Measurements from ENCODE around the gene ZNHIT1. TPM values are rescaled to one million over a fixed set of nuclear protein-coding genes. Genes with fewer than 3 reads are reported as not detected.

Gene ZNHIT1
- total RNA-seq, 2 donors from 2014 or later: 75.2 to 109 TPM

DNA sequence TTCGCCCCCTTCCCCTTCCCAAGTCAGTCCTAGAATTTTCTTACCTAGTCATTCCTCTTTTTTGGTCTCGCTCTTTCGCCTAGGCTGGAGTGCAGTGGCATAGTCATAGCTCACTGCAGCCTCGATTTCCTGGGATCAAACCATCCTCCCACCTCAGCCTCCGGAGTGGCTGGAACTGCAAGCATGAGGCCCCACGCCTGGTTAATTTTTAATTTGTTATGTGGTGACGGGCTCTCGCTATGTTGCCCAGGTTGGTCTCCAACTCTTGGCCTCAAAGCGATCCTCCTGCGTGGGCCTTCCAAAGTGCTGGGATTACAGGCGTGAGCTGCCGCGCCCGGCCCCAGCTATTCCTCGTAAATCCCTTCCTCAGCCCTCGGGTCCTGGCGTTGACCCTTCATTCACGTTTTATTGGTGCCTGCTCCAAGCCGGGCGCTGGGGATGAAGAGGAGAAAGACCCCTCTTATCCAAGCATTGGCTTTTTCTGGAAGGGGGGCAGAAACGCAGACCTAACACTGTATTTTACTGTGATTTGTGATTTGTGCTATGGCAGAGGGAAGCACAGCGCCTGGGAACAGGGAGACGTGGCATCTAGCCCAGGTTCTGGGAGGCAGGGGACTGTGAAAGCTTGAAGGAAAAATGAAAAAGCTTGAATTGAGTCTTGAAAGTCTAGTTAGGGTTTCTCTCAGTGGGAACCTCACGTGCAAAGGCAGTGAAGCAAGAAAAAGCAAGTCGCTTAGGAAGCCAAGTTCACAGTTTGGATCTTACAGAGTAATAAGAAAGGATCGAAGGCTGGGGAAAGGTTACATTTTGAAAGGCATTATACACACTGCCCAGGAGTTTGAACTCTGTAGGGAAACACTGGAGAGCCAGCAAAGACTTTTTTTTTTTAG, 516 bp downstream of the ZNHIT1 start:
- peaks cover 0 to 2% of the 10 kb centered on the region in 2 donors for H3K36me3 ChIP-seq
- 6% methylated on average over 26 of the region's 26 CpGs for WGBS
- no peaks in the 10 kb centered on the region for H3K27me3 ChIP-seq (replicated peaks; ENCODE audit: insufficient read depth)
- peak overlapping the region; percentile 71 to 78 for H3K27ac ChIP-seq
- H3K4me3 ChIP-seq: peak overlapping the region; percentile 63 to 66
- no peaks in the 10 kb centered on the region for H3K9me3 ChIP-seq
- peaks cover 8% of the 10 kb centered on the region for H3K4me1 ChIP-seq (replicated peaks)
- intact Hi-C loops (cut with DNase I): no loop called here
- TF ChIP-seq, protein P1, sequence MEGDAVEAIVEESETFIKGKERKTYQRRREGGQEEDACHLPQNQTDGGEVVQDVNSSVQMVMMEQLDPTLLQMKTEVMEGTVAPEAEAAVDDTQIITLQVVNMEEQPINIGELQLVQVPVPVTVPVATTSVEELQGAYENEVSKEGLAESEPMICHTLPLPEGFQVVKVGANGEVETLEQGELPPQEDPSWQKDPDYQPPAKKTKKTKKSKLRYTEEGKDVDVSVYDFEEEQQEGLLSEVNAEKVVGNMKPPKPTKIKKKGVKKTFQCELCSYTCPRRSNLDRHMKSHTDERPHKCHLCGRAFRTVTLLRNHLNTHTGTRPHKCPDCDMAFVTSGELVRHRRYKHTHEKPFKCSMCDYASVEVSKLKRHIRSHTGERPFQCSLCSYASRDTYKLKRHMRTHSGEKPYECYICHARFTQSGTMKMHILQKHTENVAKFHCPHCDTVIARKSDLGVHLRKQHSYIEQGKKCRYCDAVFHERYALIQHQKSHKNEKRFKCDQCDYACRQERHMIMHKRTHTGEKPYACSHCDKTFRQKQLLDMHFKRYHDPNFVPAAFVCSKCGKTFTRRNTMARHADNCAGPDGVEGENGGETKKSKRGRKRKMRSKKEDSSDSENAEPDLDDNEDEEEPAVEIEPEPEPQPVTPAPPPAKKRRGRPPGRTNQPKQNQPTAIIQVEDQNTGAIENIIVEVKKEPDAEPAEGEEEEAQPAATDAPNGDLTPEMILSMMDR (IDR thresholded peaks at IDR 0.05): no peak
- TF ChIP-seq POLR2A (IDR thresholded peaks at IDR 0.05) (no peak), POLR2AphosphoS5 (IDR thresholded peaks at IDR 0.05) (no peak)
- DNase-seq (ENCODE audit: low spot score): no peak

DNA sequence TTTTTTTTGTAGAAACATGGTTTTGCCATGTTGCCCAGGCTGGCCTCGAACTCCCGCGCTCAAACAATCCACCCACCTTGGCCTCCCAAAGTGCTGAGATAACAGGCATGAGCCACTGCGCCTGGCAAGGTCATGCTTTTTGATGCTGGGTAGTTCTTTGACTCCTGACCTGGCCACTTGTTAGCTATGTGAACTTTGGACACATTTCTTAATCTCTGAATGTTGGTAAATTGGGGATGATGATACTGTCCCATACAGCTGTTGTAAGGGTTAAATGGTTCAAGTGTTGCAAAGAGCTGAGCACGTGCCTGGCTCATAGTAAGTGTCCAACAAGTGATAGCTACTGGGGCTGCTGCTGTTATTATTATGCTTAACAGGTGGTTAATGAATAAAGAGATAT, 2.3 kb downstream of the ZNHIT1 start:
- peaks cover 4 to 12% of the 10 kb centered on the region in 2 donors for H3K36me3 ChIP-seq
- H3K27me3 ChIP-seq (replicated peaks; ENCODE audit: insufficient read depth): no peaks in the 10 kb centered on the region
- peaks cover 8% of the 10 kb centered on the region for H3K4me1 ChIP-seq (replicated peaks)
- no peaks in the 10 kb centered on the region for H3K9me3 ChIP-seq
- intact Hi-C loops (cut with DNase I): no loop called here
- TF ChIP-seq POLR2A (IDR thresholded peaks at IDR 0.05) (no peak), POLR2AphosphoS5 (IDR thresholded peaks at IDR 0.05) (no peak)
- TF ChIP-seq, protein P1 (IDR thresholded peaks at IDR 0.05): no peak
- WGBS: 88% methylated on average over 5 of the region's 5 CpGs
- no peak for DNase-seq (ENCODE audit: low spot score)
- no peak overlapping the region for H3K4me3 ChIP-seq
- no peak overlapping the region for H3K27ac ChIP-seq

DNA sequence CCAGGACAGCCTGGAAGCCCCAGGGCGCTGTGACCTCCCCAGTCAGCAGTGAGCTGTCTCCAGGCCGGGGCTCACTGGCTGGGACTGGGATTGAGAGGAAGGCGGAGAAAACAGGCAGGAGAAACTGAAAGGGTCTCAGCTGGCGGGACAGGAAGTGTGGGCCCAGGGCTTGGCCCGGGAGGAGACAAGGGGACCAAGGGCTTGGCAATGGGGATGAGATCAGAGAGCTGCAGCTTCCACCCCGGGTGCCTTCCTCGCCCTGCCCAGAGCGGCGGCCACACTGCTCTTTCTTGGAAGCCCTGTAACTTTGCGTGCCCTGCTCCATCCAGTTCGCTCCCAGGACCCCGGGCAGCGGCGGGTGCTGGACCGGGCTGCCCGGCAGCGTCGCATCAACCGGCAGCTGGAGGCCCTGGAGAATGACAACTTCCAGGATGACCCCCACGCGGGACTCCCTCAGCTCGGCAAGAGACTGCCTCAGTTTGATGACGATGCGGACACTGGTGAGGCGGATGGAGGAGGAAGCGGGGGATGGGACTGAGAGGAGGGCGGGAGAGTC, 4.4 kb downstream of the ZNHIT1 start:
- no peaks in the 10 kb centered on the region for H3K27me3 ChIP-seq (replicated peaks; ENCODE audit: insufficient read depth)
- intact Hi-C loops (cut with DNase I): no loop called here
- H3K4me1 ChIP-seq (replicated peaks): no peaks in the 10 kb centered on the region
- TF ChIP-seq POLR2A (IDR thresholded peaks at IDR 0.05) (no peak), POLR2AphosphoS5 (IDR thresholded peaks at IDR 0.05) (no peak)
- TF ChIP-seq, protein P1 (IDR thresholded peaks at IDR 0.05): no peak
- no peak overlapping the region for H3K4me3 ChIP-seq
- no peak overlapping the region for H3K27ac ChIP-seq
- 88% methylated on average over 17 of the region's 27 CpGs for whole genome bisulfite sequencing
- no peaks in the 10 kb centered on the region for H3K9me3 ChIP-seq
- DNase-seq (ENCODE audit: low spot score): no peak
- peaks cover 6 to 12% of the 10 kb centered on the region in 2 donors for H3K36me3 ChIP-seq

DNA sequence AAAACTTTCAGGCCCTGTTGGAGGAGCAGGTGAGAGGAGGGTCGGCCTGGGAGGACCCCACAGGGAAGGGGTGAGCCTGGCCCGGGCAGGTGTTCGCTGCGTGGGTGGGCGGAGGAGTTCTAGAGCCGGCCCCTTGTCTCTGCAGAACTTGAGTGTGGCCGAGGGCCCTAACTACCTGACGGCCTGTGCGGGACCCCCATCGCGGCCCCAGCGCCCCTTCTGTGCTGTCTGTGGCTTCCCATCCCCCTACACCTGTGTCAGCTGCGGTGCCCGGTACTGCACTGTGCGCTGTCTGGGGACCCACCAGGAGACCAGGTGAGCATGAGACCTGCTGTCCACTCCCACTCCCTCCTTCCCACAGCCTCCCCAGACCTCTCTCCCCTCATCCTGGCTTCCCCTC, 5.6 kb downstream of the ZNHIT1 start:
- Histone ChIP-seq H3K4me3 (no peak overlapping the region), H3K27ac (no peak overlapping the region), H3K4me1 (replicated peaks) (no peaks in the 10 kb centered on the region), H3K9me3 (no peaks in the 10 kb centered on the region), H3K27me3 (replicated peaks; ENCODE audit: insufficient read depth) (no peaks in the 10 kb centered on the region), H3K36me3 (peaks cover 6 to 12% of the 10 kb centered on the region in 2 donors)
- intact Hi-C loops (cut with DNase I): no loop called here
- whole genome bisulfite sequencing: 90% methylated on average over 15 of the region's 15 CpGs
- no peak for TF ChIP-seq POLR2A (IDR thresholded peaks at IDR 0.05)
- no peak for DNase-seq (ENCODE audit: low spot score)

DNA sequence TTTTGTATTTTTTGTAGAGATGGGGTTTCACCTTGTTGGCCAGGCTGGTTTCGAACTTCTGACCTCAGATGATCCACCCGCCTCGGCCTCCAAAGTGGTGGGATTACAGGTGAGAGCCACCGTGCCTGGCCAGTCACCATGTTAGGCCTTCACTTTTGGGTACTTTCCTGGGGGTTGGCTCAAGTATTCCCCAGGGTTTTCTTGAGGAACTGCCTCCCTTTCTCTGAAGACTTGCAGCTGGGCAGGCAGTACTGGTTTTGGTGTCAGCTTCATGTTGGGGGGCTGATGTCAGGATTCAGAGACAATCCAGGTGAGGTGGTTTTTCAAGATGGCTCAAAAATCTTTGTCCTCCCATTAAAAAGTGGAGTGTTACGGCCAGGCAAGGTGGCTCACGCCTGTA, 7.7 kb downstream of the ZNHIT1 start:
- no peaks in the 10 kb centered on the region for H3K4me1 ChIP-seq (replicated peaks)
- no peak for DNase-seq (ENCODE audit: low spot score)
- H3K4me3 ChIP-seq: no peak overlapping the region
- H3K36me3 ChIP-seq: peaks cover 6 to 12% of the 10 kb centered on the region in 2 donors
- no peaks in the 10 kb centered on the region for H3K27me3 ChIP-seq (replicated peaks; ENCODE audit: insufficient read depth)
- WGBS: 98% methylated on average over 6 of the region's 6 CpGs
- TF ChIP-seq, protein P1 (IDR thresholded peaks at IDR 0.05): no peak
- TF ChIP-seq POLR2A (IDR thresholded peaks at IDR 0.05) (no peak), POLR2AphosphoS5 (IDR thresholded peaks at IDR 0.05) (no peak)
- H3K9me3 ChIP-seq: no peaks in the 10 kb centered on the region
- no peak overlapping the region for H3K27ac ChIP-seq
- intact Hi-C loops (cut with DNase I): no loop called here

Measured in prostate gland (tissue), 2 donors.